K562 (cell line): ENCODE results near the gene PRDM10. TPM values are rescaled to one million over a fixed set of nuclear protein-coding genes. Genes with fewer than 3 reads are reported as not detected.

Experiments
- AFF4 ChIP-seq: sonication (generic); formaldehyde crosslinking; IDR thresholded peaks from 2 replicates; pipeline ENCODE4 v1.8.0; 2023; ENCODE audit warnings: mild to moderate bottlenecking, missing genetic modification reagents
- BCLAF1 ChIP-seq, 2 experiments: fragments of 450-650 bp in 1 of 2; IDR thresholded peaks; 2 replicates each; pipeline ENCODE4 v1.6.1; 2011 to 2017; ENCODE audit warnings: low read depth in 2 of 2, antibody characterized with exemption in 1 of 2, borderline replicate concordance in 1 of 2, low read length in 1 of 2, mild to moderate bottlenecking in 1 of 2, mixed read lengths in 1 of 2; ENCODE audit not compliant: control insufficient read depth in 1 of 2
- CXXC5 ChIP-seq: fragments of 250-450 bp; sonication (Bioruptor Pico); IDR thresholded peaks from 2 replicates; pipeline ENCODE4 v1.8.0; 2022; ENCODE audit warnings: inconsistent platforms, mild to moderate bottlenecking, moderate library complexity
- EHMT2 ChIP-seq: fragments of 450-650 bp; IDR thresholded peaks from 2 replicates; pipeline ENCODE4 v1.6.1; 2018; ENCODE audit warnings: antibody characterized with exemption
- MTF1 ChIP-seq: fragments of 250-450 bp; sonication (Bioruptor Pico); IDR thresholded peaks from 2 replicates; pipeline ENCODE4 v1.9.0; 2021; ENCODE audit warnings: moderate library complexity, mild to moderate bottlenecking, inconsistent platforms, borderline replicate concordance
- RB1 ChIP-seq: fragments of 450-650 bp; IDR thresholded peaks from 2 replicates; pipeline ENCODE4 v1.6.1; 2017; ENCODE audit warnings: low read depth, mild to moderate bottlenecking
- TGIF2 ChIP-seq: sonication (generic); formaldehyde crosslinking; IDR thresholded peaks from 2 replicates; pipeline ENCODE4 v1.8.1; 2022; ENCODE audit warnings: mild to moderate bottlenecking, missing genetic modification reagents, moderate library complexity
- VEZF1 ChIP-seq: fragments of 200-800 bp; sonication (Bioruptor generic); IDR thresholded peaks from 2 replicates; pipeline ENCODE4 v1.6.1; 2017; ENCODE audit warnings: missing genetic modification characterization, missing compliant biosample characterization
- ZBTB17 ChIP-seq: fragments of 450-650 bp; formaldehyde crosslinking; IDR thresholded peaks from 2 replicates; pipeline ENCODE4 v1.4.0; 2020; ENCODE audit warnings: mild to moderate bottlenecking
- ZNF174 ChIP-seq: fragments of 250-450 bp; sonication (Bioruptor Pico); IDR thresholded peaks from 2 replicates; pipeline ENCODE4 v1.4.0; 2020; ENCODE audit warnings: mild to moderate bottlenecking
- polyA plus RNA-seq, 8 experiments: library from polyadenylated mRNA; depleted of rRNA in 4 of 8; stranded (reverse) in 5 of 8; unstranded in 3 of 8; fragments of >200 nt; fragmentation: Nextera tagmentation in 2 of 8; fragmentation: Illumina TruSeq in 1 of 8; extraction: Ambion mirVana in 2 of 8; extraction: Trizol in 1 of 8; gene quantifications; 2 replicates each; pipeline versions ENCODE4 v1.2.1 to v1.2.3, GENCODE V29; 2011 to 2014; ENCODE audit warnings: inconsistent platforms in 1 of 8, missing spikeins in 1 of 8
- total RNA-seq, 7 experiments: library from RNA; depleted of rRNA in 6 of 7; stranded (reverse); fragments of >200 nt in 6 of 7; fragmentation: Illumina TruSeq in 2 of 7; extraction: Trizol in 2 of 7; gene quantifications; 2 replicates each; pipeline versions ENCODE4 v1.2.1 to v1.2.3, GENCODE V29; 2011 to 2021; ENCODE audit warnings: low replicate concordance in 1 of 7

The PRDM10 gene
- total and polyA plus RNA-seq, 9 of the 15 experiments (the other 6 are each of a cell fraction or from before 2014, with no cell fraction given): 0.89 to 9.3 (median 4.5) TPM

- TF ChIP-seq BCLAF1 (IDR thresholded peaks at IDR 0.05; ENCODE audit: borderline replicate concordance in 1 of 2, control insufficient read depth in 1 of 2, low read depth in 2 of 2, low read length in 1 of 2): no peak
- no peak for TF ChIP-seq TGIF2 (CRISPR knock-in tag)
- no peak for TF ChIP-seq AFF4 (CRISPR knock-in tag)
- TF ChIP-seq ZNF174 (CRISPR knock-in tag): no peak
- TF ChIP-seq RB1: peak; percentile 33; the same call in 1 of the 2 replicates
- peak; percentile 64 for TF ChIP-seq CXXC5 (CRISPR knock-in tag)
- peak; percentile 83 for TF ChIP-seq VEZF1 (CRISPR knock-in tag)
- TF ChIP-seq MTF1: no peak
- no peak for TF ChIP-seq ZBTB17 (CRISPR knock-in tag)
- no peak for TF ChIP-seq EHMT2
These were observed 107.3 kb downstream of the PRDM10 start, which contains the start of gene NFRKB (continued) for GRCh38 chr11:129895126-129896041.
